Cortex of kidney (tissue), 1 donor: ENCODE measurements around the gene ITGA1.
"Not testable (repeated sequence)": the region's sequence is repeated elsewhere in the genome, so short reads cannot be mapped to it uniquely, and the experiment has no call there.

ENCODE experiments used
- DNase-seq: peaks from one replicate; lab custom pipeline; 2025; lab: John Stamatoyannopoulos, UW

The ITGA1 gene

DNA sequence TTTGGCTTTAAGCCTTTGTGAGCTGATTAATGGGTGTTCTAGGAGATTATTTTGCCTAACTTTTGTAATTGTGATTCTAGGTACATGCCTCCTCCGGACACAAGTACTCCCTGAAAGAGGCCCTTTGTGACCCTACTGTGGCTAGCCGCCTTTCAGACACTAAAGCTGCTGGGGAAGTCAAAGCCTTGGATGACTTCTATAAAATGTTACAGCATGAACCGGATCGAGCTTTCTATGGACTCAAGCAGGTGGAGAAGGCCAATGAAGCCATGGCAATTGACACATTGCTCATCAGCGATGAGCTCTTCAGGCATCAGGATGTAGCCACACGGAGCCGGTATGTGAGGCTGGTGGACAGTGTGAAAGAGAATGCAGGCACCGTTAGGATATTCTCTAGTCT lies 13.6 kb downstream of the ITGA1 start:
- DNase-seq = no peak

DNA sequence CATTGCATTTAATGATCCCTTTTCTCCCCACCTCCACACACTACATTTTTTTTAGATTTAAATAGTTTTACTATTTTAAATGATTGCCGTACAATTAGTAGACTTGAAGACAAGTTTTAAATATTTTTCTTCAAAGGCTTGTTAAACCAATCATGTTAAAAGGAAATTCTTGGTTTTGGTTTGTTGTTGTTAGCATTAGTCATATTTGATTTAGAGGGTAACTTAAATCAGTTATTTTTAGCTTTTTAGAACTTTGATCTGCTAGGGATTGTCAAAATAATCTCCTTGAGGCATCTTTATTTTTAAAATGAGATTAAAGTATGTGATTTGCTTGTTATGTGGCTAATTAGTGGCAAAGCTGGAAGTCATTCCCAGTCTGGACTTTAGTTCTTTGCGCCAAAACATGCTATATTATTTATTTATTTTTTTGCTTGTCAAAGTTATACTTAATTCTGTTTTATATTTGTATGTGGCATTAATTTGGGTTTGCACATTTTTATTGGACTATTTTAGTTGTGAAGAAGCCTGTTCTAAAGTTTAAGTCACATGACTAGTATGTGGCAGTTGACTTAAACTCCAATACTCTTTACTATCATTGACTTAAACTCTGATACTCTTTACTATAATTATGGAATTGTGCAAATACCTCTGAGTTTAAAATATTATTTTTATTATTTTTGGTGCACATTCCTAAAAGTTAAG lies 14.7 kb downstream of the ITGA1 start:
- no peak for DNase-seq

DNA sequence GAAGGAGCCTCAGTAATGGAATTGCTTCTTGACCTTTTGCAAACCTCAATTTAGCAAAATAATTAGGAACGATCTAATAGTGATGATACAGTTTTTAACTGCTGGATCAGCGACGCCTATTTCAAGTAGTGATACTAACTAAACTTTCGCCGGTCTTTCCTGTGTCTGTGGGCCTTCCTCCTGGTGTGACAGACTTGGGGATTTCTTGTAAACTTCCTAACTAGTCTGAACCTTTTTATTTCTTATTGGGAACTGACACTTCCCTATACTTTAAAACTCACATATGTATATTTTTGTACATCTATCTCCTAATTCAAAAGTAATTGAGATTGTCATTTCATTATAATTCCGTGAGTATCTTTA lies 15.2 kb downstream of the ITGA1 start:
- DNase-seq = no peak

DNA sequence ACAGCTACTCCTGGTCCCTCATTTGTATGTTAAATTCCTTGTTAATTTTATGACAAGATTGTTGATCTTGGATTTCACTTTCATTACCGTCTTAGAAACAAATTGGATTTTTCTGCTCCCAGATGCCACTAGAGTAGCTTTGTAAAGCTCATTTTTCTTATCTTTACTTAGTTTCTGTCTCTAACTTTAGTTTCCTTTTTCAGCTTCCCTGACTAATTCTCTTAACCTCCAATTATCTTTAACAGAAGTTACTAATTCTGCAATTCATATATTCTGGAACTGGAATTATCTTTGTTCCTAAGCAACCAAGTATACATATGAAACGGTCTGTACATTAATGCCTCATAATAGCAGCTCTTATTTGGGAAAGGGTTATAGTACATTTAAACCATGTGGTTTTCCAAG lies 16.7 kb downstream of the ITGA1 start:
- DNase-seq = no peak

DNA sequence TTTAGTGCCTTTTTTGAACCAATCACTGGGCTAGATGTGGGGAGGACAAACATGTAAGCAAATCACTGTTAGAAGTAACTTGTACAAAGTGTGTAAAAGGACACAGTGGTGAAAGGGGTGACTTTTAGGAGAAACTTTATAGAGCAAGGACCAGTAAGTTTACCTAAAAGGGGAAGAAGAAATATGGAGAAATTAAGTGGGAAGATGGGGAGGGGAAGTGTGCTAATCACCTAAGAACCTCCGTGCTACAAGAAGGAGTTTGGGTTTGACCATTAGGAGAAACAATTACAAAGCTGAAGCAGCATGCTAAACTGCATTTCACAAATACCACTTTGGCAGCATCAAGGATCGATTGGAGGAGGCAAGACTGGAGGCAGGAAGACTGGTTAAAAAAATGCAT lies 17.3 kb downstream of the ITGA1 start:
- DNase-seq = no peak

DNA sequence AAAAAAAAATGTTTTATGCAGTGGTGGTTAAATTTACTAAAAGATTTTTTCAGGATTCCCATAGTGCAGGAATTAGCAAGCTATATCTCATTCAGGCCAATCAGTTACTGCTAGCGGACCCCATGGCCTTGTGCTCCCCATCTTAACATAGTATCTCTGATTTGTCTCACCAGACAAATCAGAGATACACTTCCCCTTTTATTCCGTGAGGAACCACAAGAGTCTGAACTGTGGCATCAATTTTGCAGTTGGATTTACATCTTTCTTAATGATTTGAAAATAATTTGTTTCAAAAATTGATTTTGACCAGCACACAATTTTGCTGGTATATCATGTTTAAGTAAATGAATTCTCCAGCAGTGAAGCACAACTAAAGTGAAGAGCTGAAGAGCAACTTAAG lies 17.9 kb downstream of the ITGA1 start:
- DNase-seq = no peak

DNA sequence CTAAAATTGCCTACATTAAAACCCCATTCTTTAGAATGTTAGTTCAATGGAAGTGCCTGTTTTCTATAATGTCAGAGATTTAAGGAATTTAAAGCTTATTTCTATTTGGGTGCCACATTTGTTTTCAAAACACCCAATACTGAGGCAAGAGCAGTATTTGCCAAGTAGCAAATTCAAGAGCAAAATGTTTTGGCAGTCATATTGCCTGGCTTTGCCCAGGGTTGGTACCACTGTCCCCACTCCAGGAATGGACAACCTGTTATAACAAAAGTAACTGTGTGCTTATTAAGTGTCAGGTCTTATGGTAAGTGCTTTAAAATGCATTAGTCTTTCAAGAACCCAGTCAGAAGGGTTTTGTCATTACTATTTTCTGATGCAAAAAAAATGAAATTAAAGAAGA lies 19.3 kb downstream of the ITGA1 start:
- no peak for DNase-seq

DNA sequence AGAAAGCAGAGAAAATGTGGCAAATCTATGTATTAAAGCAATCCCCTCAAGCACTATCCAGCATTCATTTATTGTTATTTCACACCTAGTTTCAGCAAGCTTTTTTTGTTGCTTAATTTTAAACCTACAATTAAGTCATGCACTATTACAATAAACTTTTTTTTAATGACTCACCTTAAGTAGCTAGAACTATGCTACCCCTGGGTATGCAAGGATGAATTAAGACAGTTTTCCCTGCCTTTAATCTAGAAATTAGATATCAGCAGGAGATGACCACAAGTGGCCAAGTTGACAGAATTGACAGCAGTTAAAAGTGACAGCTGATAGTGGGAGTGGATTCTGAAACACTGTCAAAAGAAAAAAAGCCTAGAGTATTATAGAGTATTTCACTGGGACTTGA lies 20.0 kb downstream of the ITGA1 start:
- DNase-seq = no peak

DNA sequence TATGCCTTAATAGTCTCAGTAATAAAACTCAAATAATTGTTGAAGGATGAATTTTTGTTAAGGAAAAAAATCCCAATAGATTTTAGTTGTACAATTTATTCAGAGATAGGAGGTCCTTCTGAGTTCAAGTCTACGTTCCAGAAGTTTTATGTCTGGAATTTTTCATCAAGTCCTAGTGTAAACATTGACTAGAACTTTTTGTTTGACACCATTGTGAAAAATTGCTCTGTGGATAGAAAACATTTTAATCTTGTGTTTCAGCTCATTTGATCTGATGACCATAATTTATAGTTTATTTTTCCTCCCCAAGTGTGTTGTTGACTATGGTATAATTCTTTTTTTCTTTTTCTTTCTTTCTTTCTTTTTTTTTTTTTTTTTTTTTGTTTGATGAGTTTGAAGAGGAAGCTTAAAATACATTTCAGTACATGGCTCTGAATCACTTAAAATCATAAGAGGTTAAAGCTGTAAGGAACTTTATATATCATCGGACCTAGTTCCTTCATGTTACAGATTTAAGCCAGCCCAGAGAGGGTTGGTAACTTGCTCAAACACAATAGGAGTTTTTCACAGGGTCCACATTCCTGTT lies 20.7 kb downstream of the ITGA1 start:
- DNase-seq = no peak

DNA sequence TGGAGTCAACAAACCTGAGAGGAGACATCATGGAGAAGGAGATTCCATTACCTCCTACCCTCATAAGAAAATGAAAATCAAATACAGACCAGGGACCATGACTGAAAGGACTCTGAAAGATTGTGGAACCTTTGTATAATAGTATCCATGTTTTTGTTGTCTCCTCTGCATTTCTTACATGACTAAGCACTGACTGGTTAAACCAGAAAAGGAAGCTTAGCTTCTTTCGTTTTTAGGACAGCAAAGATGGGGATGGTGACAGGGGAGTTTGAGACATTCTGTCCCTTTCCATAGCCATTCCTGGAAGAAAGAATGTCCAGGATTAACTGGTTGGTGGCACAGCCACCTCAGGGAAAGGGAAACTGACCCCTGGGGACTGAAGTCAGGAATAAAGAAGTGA lies 22.2 kb downstream of the ITGA1 start:
- DNase-seq = no peak

DNA sequence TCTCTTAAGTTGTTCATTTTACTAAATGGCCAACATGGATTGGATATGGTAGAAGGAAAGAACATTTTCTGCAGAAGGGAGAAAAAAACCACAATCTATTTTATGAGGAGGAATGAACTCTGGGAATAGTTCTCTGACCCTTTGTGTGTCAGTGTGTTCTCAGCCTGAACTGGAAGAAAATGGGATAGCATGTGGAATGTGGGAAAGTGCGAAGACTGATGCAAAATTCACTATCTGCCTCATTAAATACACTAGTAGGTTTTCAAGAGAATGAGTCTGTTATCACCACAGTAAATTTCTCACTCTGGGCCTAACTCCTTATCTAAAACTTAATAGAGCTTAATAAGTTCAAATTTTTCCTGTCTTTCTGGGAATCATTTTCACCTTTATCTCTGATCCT lies 22.7 kb downstream of the ITGA1 start:
- no peak for DNase-seq

DNA sequence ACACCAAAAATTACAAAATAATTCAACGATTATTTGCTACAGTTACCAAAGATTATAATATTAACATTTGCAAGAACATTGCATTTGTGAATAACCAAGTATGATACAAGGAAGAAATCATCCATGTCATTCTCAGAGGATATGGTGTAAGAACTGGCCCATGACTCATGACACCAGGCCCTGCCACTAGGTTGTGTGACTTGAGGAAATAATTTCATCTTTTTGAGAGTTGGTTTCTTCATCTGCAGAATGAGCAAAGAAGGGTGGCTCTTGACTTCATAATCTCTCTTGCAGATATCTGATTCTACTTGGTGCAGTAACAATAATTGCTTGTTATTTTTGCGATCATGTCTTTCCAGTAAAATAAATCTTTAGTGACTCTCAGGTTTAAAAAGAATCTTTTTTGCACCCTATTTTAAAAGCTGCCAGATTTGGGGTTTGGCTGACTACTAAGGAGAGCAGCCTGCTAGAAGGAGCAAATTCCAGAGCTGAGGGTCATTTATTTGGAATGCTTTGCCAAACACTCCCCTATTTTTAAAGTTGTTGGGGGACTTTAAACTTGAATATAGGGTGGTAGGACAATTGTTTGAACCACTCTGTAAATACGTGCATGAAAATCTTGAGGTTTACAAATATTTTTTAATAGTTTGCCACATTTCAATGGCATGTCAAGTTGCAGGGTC lies 23.5 kb downstream of the ITGA1 start:
- DNase-seq = no peak

DNA sequence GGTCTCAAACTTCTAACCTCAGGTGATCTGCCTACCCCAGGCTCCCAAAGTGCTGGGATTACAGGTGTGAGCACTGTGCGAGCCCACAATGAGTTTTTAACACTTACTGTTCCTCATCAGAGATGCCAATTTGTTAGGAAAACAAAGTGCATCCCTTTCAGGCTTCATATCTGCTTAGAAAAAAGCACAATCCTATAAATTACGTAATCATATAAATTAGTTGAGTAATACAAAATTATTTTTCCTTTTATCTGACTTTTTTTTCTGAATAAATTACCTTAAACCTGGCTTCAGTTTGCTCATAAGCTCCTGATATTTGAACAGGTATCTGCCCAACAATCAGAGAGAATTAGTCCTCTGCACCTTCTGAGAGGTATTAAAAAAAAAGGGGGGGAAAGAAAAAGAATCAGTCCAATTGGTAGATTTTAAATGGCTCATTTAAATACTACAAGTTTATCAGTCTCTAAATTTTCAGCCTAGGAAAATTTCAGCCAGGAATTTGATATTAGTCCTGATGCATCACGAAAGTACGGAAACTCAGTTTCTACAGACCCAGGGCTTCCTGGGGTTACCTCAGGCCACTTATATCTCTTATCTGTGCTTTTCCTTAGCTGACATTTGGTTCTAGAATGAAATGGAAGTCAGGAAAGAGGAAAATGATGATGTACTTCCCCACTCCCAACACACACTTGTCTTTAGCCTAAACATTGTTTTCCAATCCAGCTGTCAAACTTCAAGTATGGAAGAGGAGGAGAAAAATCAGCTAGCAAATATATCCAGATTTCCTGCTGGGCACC lies 26.8 kb downstream of the ITGA1 start:
- no peak for DNase-seq

DNA sequence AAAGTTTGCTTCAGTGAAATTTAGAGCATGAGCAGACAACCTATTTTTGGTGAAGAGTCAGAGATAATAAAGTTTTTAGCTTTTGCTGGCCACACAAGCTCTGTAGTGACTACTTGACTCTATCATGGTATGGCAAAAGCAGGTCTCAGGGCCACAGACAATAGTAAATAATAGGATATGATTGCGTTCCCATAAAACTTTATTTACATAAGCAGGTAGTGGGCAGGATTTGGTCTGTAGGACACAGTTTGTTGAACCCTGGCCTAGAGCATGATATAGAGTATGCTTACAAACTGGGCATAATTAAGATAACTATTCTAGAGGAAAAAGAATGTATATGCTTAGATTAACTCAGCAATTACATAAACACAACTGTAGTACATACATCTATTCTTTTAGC lies 30.1 kb downstream of the ITGA1 start:
- no peak for DNase-seq

DNA sequence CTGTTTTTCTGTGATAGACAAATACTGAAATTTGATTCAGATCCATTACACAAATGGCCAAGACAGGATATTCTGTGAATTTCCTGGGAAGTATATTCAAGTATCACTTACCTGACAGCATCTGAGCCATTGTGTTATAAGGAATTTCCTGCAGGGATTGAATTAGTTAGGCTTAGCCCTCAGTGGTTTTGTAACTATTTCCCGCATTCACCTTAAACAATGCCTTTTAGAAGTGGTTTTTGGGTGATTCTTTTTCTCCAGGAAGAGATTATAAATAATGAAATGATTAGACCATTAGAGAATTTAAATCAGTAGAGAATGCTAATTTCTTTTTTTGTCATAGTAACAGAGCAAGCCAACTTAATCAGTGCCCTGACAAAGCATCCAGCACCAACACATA lies 30.6 kb downstream of the ITGA1 start:
- no peak for DNase-seq

DNA sequence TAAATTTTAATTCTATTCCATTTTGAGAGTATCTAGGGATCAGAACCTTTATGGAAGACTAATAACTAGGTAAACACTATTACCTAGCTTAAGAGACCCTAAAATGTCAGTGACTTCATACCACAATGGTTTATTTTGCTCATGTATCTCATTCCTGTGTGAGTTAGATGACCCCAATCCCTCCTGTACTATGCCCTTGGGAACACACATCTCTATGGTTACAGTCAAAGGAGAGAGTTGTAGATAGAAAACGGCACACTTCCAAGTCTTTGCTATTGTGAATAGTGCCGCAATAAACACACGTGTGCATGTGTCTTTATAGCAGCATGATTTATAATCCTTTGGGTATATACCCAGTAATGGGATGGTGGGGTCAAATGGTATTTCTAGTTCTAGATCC lies 31.1 kb downstream of the ITGA1 start:
- not testable (repeated sequence) for DNase-seq

DNA sequence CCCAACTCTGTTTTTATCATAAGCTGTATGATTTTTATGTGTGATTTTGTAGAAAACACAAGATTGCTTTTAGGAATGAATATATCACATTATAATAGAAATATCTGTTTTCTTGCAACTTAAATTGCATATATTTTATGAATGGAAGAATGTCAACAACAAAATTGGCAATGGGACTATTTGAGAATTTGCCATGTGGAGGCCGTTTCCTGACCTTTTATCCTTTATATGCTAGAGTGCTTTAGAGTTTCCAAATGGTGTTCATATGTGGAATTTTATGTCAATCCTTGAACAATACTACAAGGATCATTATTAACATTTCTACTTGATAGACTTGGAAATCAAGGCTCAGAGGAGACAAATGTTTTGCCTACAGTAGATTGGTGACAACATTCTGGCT lies 34.2 kb downstream of the ITGA1 start:
- DNase-seq = no peak

DNA sequence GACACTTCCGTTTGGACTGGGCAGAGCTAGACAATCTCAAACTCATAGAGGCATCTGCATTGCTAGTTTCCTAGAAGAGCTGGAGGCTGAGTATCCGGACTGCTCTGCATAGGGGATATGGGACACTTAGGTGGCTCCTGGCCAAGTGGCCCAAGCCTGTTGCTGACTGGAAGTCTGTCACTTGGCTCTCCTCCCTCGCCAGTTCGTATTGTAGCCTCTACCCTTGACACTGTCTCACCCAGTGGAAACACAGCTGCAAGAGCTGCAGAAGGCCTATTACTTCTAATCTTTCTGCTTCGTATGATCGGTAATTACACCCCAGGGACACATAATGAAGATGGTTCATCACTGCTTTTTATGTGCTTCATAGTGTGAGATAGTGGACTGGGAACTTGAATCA lies 34.7 kb downstream of the ITGA1 start:
- no peak for DNase-seq

DNA sequence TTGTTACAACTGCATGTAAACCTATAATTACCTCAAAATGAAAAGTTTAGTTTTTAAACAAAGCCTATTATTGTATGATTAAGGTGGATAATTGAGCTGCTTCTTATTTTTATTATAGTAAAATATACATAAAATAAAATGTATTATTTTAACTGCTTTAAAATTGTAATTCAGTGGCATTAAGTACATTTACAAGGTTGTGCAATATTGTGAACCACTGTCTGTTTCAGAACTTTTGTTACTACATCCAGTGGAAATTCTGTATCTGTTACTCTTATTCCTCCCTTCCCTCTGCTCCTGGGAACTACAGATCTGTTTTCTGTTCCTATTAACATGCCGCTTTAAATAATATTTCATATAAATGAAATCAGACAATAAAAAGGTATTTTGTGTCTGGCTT lies 37.1 kb downstream of the ITGA1 start:
- DNase-seq = no peak

DNA sequence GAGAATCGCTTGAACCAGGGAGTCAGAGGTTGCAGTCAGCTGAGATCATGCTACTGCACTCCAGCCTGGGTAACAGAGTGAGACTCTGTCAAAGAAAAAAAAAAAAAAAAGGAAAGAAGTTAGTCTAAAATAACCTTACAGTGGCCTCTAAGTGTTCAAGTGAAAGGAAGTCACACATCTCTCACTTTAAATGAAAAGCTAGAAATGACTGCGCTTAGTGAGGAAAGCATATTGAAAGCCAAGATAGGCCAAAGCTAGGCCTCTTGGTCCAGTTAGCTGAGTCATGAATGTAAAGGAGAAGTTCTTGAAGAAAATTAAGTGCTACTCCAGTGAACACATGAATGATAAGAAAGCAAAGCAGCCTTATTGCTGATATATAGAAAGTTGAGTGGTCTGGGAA lies 38.1 kb downstream of the ITGA1 start:
- DNase-seq = no peak

DNA sequence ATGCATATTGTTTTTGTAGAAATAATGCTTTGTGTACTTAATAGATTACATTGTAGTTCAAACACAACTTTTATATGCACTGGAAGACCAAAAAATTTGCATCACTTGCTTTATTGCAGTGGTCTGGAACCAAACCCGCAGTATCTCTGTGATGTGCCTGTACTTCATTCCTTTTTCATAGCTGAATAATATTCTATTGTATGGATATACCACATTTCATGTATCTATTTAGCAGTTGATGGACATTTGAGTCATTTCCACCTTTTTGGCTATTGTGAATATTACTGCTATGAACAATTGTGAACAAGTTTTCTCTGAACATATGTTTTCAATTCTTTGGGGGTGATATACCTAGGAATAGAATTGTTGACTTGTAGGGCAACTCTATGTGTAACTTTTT lies 40.1 kb downstream of the ITGA1 start:
- no peak for DNase-seq

DNA sequence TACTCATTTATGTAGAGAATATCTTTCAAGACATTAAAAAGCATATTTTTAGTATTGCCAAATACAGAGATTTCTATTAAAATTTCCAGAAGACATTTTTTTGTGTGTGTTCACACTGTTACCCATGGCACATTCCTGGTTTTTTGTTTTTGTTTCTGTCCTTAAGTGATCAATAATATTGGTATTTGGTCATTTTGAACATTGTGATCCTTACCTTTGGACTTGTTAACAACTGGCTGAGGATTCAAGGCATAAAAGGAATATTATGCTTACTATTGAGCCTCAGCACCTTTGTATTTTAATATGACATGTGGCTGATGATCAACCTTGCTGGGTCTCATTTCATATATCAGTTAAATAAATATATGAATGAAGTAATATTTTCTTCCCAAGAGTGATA lies 41.9 kb downstream of the ITGA1 start:
- no peak for DNase-seq

DNA sequence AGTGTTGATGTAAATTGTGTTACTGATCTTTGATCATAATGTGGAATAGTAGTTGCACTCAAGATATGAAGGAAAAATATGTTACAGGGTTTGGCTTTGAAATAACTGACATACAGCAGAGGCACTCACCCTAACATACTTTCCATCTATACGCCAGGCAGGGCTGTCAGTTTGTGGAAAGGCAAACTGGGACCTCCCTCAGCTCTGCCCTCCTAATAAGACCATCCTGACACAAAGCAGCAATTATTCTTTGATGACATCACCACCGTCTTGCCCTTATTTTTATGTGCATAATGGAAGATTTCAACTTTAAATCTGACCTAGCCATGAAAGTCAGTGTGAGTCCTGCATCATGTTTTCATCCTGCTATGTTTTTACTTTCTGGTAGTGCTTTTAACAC lies 42.9 kb downstream of the ITGA1 start:
- no peak for DNase-seq
